Activated T-cell treated with anti-CD3 and anti-CD28 coated beads for 24 hours (primary cell): ENCODE results near the gene DDR1.
"Not testable (repeated sequence)": the region's sequence is repeated elsewhere in the genome, so short reads cannot be mapped to it uniquely, and the experiment has no call there.

Experiments
- DNase-seq: peaks from one replicate; pipeline ENCODE4 v3.0.0-alpha.2; 2020; ENCODE audit warnings: low read depth

The DDR1 gene

DNA sequence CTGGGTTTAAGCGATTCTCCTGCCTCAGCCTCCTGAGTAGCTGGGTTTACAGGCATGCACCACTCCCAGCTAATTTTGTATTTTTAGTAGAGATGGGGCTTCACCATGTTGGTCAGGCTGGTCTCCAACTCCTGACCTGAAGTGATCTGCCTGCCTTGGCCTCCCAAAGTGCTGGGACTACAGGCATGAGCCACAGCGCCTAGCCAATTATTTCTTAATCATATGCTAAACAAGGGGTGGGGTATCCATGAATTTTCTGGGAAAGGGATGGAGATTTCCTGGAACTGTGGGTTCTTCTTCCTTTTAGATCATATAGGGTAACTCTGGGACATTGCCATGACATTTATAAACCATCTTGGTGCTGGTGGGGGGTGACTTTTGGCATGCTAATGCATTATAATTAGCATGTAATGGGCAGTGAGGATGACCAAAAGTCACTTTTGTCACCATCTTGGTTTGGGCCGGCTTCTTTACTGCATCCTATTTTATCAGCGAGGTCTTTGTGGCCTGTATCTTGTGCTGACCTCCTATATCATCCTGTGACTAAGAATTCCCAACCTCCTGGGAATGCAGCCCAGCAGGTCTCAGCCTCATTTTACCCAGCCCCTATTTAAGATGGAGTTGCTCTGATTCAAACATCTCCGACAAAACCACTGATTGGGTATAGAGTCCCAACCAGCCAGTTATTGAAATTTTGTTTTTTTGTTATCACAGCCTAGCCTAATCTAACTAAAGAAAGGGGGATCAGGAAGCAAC, 29.9 kb upstream of the DDR1 start:
- no peak for DNase-seq

DNA sequence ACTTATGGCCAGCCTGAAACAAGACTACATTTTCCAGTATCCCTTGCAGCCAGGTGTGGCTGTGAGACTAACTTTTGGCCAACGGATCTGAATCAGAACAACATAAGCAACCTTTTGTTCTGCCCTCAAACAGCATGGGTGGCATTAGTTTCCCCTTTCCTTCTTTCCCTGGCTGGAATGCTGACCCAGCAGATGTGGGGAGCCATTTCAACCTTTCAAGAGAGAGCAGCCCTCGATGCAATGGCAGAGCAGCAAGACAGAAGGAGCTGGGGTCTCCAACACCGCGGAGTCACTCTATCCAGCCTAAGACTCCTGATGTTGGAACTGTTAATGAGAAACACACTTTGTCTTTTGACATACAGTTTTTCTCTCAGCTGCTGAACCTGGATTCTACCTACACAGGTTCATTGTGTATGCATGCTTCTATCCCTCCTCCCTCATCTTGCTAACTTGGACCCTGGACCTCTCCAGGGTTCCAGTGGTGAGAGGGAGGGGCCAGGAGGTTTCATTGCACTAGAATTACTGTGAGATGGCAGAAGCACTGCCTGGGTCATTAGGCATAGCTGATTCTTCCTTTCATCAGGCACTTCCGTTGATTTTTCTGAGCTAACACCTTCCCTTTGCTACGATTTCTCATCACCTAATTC, 28.8 kb upstream of the DDR1 start:
- DNase-seq = no peak

DNA sequence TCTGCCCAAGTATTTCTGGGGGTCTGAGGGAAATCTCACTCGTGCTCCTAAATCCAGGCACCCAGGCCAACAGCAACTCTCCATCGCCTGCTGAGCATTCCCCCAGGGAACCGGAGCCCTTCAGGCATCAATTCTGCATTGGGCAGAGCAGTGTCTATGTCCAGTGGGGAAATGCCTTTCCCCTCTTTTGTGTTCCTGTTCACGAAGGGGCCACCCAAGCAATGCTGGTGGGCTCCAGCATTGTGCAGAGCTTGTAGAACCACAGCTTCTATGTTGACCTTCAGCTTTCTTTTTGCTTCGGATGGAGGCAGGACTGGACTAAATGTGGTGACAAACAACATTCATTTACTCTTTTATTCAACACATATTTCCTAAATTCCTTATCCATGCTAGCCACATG, 27.2 kb upstream of the DDR1 start:
- DNase-seq = no peak

DNA sequence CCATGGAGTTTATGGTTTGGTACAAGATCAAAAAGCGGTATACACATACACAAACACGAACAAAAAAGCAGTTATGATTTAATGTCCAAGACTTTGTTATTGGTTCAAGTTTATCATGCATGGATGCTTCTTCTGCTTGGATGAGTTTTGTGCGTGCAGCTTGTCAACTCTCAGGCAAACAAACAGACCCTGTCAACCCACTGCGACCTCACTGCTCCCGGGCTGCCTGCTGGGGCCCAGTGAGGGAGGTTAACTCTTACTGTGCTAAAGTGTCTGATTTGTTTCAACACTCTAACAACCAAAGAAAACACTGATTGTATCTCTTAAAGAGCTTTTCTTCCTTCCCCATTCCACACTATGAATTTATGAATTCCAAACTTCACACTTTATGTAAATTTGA, 26.8 kb upstream of the DDR1 start:
- DNase-seq = no peak

DNA sequence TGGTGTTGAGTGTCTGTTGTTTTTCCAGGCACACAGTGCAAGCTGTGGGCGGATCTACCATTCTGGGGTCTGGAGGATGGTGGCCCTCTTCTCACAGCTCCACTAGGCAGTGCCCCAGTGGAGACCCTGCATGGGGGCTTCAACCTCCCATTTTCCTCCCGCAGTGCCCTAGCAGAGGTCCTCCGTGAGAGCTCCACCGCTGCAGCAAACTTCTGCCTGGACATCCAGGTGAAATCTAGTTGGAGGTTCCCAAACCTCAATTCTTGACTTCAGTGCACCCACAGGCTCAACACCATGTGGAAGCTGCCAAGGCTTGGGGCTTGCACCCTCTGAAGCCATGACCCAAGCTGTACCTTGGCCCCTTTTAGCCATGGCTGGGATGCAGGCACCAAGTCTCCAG, 24.6 kb upstream of the DDR1 start:
- not testable (repeated sequence) for DNase-seq

DNA sequence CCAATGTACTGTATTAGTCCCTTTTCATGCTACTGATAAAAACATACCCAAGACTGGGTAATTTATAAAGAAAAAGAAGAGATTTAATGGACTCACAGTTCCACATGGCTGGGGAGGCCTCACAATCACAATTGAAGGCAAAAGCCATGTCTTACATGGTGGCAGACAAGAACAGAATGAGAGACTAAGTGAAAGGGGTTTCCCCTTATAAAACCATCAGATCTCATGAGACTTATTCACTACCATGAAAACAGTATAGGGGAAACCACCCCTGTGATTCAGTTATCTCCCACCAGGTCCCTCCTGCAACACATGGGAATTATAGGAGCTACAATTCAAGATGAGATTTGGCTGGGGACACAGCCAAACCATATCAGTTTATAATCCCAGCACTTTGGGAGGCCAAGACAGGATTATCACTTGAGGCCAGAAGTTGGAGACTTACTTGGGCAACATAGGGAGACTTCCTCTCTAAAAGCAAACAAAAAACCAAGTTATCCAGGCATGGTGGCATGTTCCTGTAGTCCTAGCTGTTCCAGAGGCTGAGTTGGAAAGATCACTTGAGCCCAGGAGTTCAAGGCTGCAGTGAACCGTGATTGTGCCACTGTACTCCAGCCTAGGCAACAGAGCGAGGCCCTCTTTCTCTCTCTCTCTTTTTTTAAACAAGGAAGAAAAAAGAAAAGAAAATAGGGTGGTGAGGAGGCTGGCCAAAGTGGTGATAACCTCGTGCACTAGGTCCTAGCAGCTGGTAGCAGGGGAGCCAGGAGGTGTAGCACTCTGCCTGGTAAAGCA, 22.9 kb upstream of the DDR1 start:
- no peak for DNase-seq

DNA sequence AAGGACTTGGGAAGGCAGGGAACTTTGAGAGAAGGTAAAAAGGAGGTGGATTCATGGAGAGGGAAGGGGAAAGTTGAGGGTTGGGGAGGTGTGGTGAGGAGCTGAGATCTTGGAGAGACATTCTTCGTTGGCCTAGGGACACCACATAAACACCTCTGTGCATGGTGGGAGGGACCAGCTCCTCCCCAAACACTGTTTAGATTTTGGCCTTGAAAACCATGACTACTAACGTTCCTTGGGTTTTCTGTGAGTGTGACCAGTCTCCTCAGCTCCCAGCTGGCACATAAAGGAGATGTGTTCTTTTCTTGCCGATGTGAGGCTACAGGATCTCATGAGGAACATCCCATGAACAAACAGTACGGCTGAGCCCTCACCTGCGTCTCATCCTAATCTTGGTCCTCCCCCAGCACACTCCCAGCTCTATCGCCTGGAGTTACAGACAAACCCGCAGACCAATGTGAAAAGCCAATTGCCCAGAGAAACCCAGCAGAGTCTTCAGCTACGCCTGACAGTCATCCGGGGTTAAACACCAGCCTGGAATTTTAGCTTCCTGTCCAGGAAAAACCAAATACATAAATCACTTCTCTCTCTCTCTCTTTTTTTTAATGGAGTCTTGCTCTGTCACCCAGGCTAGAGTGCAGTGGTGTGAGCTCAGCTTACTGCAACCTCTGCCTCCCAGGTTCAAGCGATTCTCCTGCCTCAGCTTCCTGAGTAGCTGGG, 22.0 kb upstream of the DDR1 start:
- no peak for DNase-seq

DNA sequence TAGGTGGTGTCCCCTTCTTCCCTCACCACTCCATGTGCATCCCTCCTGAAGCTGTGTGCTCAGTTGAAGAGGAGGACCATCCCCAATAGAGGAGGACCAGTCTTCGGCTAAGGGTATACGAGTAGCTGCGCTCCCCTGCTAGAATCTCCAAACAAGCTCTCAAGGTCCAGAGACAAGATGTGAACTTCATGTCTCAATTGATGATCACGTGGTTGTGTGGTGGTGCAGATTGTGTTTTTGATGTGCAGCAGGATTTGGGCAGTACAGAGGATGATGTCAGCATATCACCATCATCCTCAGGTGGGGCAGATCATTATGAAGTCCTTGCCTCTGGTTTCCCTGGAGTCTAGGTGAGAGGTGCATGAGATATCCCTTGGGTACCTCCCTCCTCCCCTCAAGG, 20.0 kb upstream of the DDR1 start:
- DNase-seq = no peak

DNA sequence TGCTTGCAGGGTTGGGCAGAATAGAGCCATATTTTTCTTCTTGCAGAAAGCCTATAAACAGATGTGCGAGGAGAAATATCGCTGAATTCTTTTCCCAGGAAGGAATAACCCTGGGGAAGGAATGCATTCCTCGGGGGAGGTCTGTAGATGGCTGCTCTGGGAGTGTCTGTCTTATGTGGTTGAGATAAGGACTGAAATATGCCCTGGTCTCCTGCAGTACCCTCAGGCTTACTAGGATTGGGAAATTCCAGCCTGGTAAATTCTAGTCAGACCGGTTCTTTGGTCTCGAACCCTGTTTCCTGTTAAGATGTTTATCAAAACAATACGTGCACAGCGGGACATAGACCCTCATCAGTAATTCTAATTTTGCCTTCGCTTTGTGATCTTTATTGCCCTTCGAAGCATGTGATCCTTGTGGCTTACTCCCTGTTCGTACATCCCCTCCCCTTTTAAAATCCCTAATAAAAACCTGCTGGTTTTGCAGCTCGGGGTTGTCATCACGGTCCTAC, 15.0 kb upstream of the DDR1 start:
- DNase-seq = not testable (repeated sequence)

DNA sequence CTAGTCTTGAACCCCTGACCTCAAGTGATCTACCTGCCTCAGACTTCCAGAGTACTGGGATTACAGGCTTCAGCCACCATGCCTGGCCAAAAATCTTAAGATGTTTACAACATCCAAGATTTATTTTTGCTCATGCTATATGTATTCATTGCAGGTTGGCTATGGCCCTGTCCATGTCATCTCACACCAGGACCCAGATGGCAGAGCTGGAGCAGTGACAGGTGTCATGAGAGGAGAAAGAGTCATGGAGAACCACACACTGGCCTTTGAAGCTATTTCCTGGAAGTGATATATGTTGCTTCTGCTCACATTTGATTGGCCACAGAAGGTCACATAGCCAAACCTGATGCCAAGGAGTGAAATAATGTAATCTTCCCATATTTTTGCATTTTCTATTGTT, 13.8 kb upstream of the DDR1 start:
- no peak for DNase-seq

DNA sequence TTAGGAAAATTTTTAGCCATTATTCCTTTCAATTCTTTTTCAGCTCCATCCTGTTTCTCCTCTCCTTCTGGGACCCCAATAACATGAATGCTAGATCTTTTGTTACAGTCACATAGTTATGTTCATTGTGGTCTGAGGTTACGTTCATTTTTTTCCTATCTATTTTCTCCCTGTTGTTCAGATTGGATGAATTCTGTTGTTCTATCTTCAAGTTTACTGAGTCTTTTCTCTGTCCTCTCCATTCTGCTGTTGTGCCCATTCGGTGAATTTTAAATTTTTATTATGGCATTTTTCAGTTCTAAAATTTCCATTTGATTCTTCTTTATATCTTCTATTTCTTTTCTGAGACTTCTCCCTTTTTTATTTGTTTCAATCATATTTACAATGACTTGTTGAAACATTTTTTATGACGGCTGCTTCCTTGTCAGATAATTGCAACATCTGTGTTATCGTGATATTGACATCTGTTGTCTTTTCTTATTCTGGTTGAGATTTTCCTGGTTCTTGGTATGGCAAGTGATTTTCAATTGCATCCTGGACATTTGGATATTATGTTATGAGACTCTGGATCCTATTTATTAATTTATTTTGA, 12.6 kb upstream of the DDR1 start:
- DNase-seq = no peak

DNA sequence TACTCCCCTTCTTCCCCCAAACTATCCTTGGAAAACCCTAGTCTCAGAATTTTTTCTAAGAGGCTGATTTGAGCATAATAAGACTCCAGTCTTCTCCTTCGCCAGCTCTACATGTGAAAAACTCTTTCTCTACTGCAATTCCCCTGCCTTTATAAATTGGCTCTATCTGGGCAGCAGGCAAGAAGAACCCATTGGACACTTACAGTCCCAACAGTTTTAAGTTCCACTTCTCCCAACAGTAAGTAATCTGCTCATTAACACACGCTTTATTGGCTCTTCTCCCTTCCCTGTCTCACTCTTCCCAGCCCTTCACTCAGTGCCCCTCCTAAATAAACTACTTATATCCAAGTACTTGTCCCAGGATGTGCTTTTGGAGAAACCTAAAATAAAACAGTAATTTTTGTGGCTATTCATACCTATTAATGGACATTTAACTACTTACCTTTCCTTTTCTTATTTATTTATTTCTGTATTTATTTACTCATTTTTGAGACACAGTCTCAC, 11.1 kb upstream of the DDR1 start:
- no peak for DNase-seq

DNA sequence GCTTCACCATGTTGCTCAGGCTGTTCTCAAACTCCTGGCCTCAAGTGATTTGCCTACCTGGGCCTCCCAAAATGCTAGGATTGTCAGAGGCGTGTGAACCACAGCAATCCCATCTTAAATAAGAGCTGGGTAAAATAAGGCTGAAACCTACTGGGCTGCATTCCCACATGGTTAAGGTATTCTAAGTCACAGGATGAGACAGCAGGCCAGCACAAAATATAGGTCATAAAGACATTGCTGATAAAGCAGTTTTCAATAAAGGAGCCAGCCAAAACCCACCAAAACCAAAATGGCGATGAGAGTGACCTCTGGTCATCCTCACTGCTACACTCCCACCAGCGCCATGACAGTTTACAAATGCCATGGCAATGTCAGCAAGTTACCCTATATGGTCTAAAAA, 10.5 kb upstream of the DDR1 start:
- DNase-seq = not testable (repeated sequence)

DNA sequence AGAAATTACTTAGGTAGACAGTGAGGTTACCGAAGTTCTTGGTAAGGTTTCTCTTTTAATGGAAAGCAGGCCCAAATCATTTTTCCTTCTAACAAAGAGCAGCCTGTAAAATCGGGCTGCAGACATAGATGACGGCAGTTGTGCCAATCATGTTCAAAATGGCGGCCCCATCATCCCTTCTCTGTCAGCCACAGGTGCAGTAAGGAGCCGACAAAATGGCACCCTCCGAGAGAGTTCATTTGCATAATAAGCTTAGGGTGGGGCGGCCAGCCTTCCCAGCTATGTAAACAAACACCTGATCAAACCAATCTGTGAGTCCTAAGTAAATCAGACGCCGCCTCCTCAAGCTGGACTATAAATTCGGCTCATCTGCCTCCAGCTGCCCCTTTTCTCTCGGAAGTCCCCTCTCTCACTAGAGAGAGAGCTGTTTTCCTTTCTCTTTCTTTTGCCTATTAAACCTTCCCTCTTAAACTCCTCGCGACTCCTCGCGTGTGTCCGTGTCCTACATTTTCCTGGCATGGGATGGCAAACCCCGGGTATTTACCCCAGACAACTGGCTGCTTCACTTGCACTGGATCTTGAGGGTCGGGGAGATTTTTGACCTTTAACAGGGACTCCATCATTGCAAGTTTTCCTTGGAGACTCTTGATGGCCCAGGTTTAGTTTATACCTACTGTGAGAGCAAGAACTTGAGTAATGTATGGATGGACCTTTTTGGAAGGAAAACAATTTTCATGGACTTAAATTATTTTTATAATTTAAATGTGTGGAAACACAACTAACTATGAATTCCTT, 8.9 kb upstream of the DDR1 start:
- DNase-seq = no peak

DNA sequence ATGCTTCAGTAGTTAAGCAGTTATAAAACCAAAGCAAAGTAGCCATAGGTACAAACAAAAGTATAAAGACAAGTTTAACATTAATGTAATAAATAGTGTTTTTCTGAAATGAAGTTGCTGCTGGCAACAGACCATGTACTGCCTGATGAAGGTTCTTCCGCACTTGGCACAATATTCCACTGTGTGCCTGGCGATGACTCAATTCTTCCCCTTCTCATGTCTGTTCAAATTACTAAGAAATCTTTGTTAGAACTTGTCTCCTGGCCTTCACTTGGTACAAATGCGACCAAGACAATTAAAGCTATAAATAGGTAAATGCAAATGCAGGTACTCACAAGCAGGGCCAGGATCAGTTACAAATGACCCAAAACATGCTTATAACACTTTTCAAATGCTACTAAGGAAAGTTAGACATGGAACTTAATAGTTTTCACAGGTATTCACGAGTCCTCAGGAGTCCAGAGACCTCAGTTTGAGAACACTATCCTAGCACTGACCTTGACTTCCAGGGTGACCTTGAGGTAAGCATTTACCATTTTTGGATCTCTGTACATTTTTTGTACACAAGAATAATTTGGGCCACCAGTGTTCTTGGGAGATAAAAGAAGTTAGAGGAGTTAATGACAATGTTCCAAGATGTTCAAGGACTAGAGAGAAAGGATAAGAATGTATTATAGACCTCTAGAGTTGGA, 8.1 kb upstream of the DDR1 start:
- DNase-seq = no peak

DNA sequence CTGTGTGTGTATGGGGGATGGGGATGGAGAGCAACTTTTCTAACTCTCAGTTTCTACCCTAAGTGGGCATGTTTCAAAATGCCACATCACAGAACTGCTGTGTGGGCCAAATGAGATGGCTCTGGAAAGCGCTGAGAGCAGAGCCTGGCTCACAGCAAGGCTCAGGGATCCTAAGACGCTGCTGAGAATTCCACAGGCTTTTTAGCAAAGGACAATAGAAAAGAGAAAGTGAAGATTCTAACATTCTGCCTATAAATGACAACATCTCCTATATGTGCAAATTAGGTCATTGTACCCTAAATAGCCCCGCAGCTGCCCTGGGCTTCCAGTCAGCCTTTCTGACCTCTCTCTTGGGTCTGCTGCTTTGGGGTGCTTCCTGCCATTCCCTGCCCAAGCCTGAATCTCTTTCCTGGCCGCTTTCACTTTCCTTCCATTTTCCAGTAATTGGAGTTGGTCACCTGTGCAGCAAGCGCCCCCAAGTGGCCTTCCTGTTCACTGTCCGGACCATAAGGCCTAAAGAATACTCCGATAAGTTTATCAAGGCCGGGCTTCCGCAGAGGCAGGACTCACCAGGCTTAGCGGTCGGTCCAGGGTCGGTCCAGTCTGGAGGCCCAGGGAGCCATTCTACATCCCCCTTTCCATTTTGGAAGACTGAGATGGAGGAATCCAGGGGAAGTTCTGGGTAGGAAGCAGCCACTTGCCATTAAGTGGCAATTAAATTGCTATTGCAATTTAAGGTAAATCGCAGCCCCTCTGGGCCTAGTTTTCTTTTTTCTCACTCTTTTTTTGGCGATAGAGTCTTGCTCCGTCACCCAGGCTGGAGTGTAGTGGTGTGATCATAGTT, 6.7 kb upstream of the DDR1 start:
- peak; percentile 62 for DNase-seq

DNA sequence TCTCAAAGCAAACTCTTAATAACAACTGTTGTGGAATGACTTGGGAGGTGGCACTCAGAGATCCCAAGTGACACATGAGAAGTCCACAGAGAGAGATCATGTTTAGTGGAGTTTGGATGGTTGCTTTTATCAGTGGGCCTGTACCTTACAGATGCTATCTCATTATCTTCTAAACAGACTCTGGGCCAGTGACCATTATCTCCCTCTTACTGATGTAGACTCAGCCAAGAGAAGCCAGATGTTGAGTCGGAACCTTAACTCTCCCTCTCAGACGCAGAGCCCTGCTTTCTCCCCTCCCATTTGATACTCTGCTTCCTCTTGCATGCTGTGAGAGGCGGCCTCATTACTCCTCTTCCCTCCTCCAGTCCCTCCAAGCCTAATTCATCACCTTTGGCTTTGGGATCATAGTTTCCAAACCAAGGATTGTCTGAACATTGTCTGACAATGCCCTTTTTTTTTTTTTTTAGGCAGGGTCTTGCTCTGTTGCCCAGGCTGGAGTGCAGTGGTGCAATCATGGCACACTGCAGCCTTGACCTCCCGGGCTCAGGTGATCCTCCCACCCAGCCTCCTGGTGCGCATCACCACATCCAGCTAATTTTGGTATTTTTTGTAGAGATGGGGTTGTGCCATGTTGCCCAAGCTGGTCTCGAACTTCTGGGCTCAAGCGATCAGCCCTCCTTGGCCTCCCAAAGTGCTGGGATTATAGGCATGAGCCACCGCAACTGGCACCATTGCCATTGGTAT, 4.5 kb upstream of the DDR1 start:
- no peak for DNase-seq

DNA sequence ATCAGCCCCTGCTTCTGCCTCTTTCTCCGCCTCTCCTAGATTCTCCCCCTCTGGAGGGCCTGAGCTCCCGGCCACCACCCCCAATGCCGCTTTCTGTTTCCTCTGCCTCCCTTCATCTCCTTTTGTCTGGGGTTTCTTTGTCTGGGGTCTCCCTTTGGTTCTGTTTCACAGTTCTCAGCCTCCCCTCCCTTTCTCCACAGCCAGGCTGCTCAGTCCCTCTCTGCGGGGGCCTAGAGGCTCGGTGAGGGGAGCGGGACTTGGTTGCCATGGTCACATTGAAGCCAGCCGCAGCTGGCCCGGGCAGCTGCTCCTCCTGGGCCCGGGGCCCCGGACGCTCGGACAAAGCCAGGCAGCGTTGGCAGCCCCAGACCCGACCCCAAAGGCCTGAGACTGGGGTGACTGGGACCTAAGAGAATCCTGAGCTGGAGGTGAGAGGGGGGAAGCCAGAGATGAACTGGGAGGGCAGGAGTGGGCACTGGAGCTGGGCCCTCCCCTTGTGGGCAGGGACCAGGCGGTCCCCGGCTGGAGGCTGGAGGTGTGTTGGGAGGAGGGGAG, 3.5 kb upstream of the DDR1 start:
- no peak for DNase-seq
